ENCODE results near the gene TLCD3A.

DNA sequence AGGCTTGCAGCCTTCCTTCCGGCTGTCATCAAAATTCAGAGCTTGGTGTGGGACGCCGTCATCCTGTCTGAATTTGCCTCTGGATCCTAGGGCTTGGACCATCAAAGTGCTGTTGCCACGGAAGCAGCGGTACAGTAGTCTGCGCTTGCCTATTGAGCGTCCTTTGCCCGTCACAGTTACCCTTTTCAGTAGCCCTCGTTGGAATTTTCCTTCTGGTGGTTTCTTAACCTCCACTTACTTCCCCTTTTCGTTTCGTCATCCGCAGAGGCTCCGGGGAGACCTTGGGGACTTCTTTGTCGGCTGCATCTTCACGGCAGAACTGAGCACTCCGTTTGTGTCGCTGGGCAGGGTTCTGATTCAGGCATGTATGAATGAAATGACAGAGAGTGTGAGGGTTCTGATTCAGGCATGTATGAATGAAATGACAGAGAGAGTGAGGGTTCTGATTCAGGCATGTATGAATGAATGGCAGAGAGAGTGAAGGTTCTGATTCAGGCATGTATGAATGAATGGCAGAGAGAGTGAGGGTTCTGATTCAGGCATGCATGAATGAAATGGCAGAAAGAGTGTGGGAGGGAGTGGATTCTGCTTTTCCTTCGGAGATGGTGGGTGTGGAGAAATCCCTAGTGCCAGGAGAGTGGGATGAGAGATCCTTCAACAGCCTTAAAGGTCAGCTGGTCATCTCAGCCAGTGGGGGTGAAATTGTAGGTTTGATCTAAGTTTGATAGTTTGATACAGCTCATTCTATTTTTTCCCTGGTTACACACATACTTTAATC is 8.0 kb downstream of the TLCD3A start:
- TF ChIP-seq YY1 (IDR thresholded peaks at IDR 0.05; ENCODE audit: insufficient read depth, insufficient read length) = no peak
- no peak for TF ChIP-seq SUZ12 (IDR thresholded peaks at IDR 0.05; ENCODE audit: extremely low read depth, insufficient read depth, insufficient read length)

Data from NT2/D1 (cell line).